H1 (cell line): Measurements from ENCODE around the gene GINS2. TPM values are rescaled to one million over a fixed set of nuclear protein-coding genes. Genes with fewer than 3 reads are reported as not detected.

Source experiments
- ATF2 ChIP-seq: IDR thresholded peaks from 2 replicates; pipeline ENCODE4 v1.6.1; 2012; ENCODE audit warnings: low read length, inconsistent platforms
- BCL11A ChIP-seq, 2 experiments: IDR thresholded peaks; one replicate each; pipeline ENCODE4 v1.6.1; 2011; ENCODE audit warnings: low read depth in 2 of 2, low read length in 2 of 2, mild to moderate bottlenecking in 2 of 2
- CBX5 ChIP-seq: fragments of 300-800, 300-1000 bp; sonication (generic); IDR thresholded peaks from 2 replicates; pipeline ENCODE4 v1.7.1; 2016; ENCODE audit warnings: antibody characterized with exemption, low read length, low read depth
- CBX8 ChIP-seq: fragments of 300-800, 300-1000 bp; sonication (generic); IDR thresholded peaks from 2 replicates; pipeline ENCODE4 v1.7.1; 2016; ENCODE audit warnings: low read depth, low read length, borderline replicate concordance
- CTBP2 ChIP-seq: IDR thresholded peaks from 2 replicates; pipeline ENCODE4 v1.7.0; 2011; ENCODE audit warnings: borderline replicate concordance, mild to moderate bottlenecking, moderate library complexity, mixed read lengths, low read length; ENCODE audit not compliant: insufficient read depth, insufficient read length
- GTF2F1 ChIP-seq: IDR thresholded peaks from 2 replicates; pipeline ENCODE4 v1.6.1; 2012; ENCODE audit warnings: low read depth, low read length, improper control_type of control experiment, borderline replicate concordance
- HDAC2 ChIP-seq, 2 experiments: fragments of 300-600 bp in 1 of 2; sonication (generic) in 1 of 2; IDR thresholded peaks; 2 replicates each; pipeline ENCODE4 v1.6.1; 2011 to 2012; ENCODE audit warnings: low read depth in 2 of 2, low read length in 2 of 2, mild to moderate bottlenecking in 2 of 2, moderate library complexity in 2 of 2, borderline replicate concordance in 1 of 2, inconsistent platforms in 1 of 2
- KDM4A ChIP-seq: IDR thresholded peaks from one replicate; pipeline ENCODE4 v1.7.1; 2012; ENCODE audit warnings: low read depth, mild to moderate bottlenecking, moderate library complexity, low read length, inconsistent platforms; ENCODE audit not compliant: severe bottlenecking
- KDM5A ChIP-seq: fragments of 200-600 bp; IDR thresholded peaks from 2 replicates; pipeline ENCODE4 v1.7.1; 2012; ENCODE audit warnings: mild to moderate bottlenecking, low read length, inconsistent platforms, mixed read lengths
- MAFK ChIP-seq: IDR thresholded peaks from 2 replicates; pipeline ENCODE4 v1.6.1; 2012; ENCODE audit warnings: low read depth, mild to moderate bottlenecking, improper control_type of control experiment, low read length
- PHF8 ChIP-seq: fragments of 200-600 bp; sonication (generic); conservative IDR thresholded peaks from 2 replicates; pipeline ENCODE4 v1.7.1; 2012; ENCODE audit warnings: low read depth, mild to moderate bottlenecking, inconsistent platforms, low read length, moderate library complexity
- RAD21 ChIP-seq, 2 experiments: IDR thresholded peaks in 1 of 2; conservative IDR thresholded peaks in 1 of 2; 2 replicates each; pipeline ENCODE4 v1.6.1; 2011; ENCODE audit warnings: low read depth in 2 of 2, low read length in 2 of 2, improper control_type of control experiment in 1 of 2, inconsistent platforms in 1 of 2, mild to moderate bottlenecking in 1 of 2, moderate library complexity in 1 of 2
- RFX5 ChIP-seq: IDR thresholded peaks from 2 replicates; pipeline ENCODE4 v1.6.1; 2011; ENCODE audit warnings: low read depth, low read length, improper control_type of control experiment, borderline replicate concordance
- RNF2 ChIP-seq: fragments of 200-900, 300-1000 bp; sonication (generic); IDR thresholded peaks from 2 replicates; pipeline ENCODE4 v1.7.1; 2016; ENCODE audit warnings: borderline replicate concordance, low read depth, mild to moderate bottlenecking, antibody characterized with exemption, low read length; ENCODE audit not compliant: poor library complexity, severe bottlenecking; ENCODE audit errors: missing control alignments
- SIN3A ChIP-seq, 2 experiments: IDR thresholded peaks in 1 of 2; conservative IDR thresholded peaks in 1 of 2; 2 replicates each; pipeline ENCODE4 v1.6.1; 2011 to 2012; ENCODE audit warnings: low read length in 2 of 2, improper control_type of control experiment in 1 of 2, low read depth in 1 of 2, mild to moderate bottlenecking in 1 of 2
- SIRT6 ChIP-seq: IDR thresholded peaks from one replicate; pipeline ENCODE4 v1.7.1; 2012; ENCODE audit warnings: low read length, inconsistent platforms
- SRF ChIP-seq: IDR thresholded peaks from 2 replicates; pipeline ENCODE4 v1.6.1; 2011; ENCODE audit warnings: mild to moderate bottlenecking, low read depth, low read length, moderate library complexity
- SUZ12 ChIP-seq: fragments of 200-600 bp; sonication (generic); IDR thresholded peaks from 2 replicates; pipeline ENCODE4 v1.6.1; 2012; ENCODE audit warnings: mild to moderate bottlenecking, inconsistent platforms, low read length, moderate library complexity, mixed read lengths
- TAF7 ChIP-seq: optimal IDR thresholded peaks from 2 replicates; pipeline ENCODE3; 2011; ENCODE audit warnings: low read depth, mild to moderate bottlenecking, inconsistent platforms, low read length, moderate library complexity, borderline replicate concordance
- TCF12 ChIP-seq: IDR thresholded peaks from 2 replicates; pipeline ENCODE4 v1.6.1; 2011; ENCODE audit warnings: low read depth, mild to moderate bottlenecking, low read length
- YY1 ChIP-seq: IDR thresholded peaks from 2 replicates; pipeline ENCODE4 v1.6.1; 2011; ENCODE audit warnings: low read depth, mild to moderate bottlenecking, low read length
- polyA plus RNA-seq, 7 experiments: library from polyadenylated mRNA; depleted of rRNA in 3 of 7; stranded (reverse) in 5 of 7; unstranded in 2 of 7; fragments of >200 nt in 5 of 7; fragments of 200-250 nt in 2 of 7; gene quantifications; 1 replicate in 5 of 7; 2 replicates in 1 of 7; 4 replicates in 1 of 7; pipeline versions ENCODE4 v1.2.1 to v1.2.3, GENCODE V29; 2011 to 2013; ENCODE audit warnings: missing spikeins in 2 of 7, mixed read lengths in 2 of 7
- total RNA-seq: library from RNA; stranded (reverse); fragmentation: NEBNext Ultra II Directional; extraction: Animal tissue kit (Norgen Biotek cat#: 25700); gene quantifications from 2 replicates; pipeline ENCODE4 v1.2.1, GENCODE V29; 2021

Gene GINS2
- total and polyA plus RNA-seq, 2 of the 8 experiments (the other 6 are each of a cell fraction or from before 2014, with no cell fraction given): 29.4 to 59.1 TPM

GRCh38 chr16:85688586-85689284 is at the start of gene GINS2 (continued):
- TF ChIP-seq KDM4A (peak; percentile 83), SIN3A (conservative IDR thresholded peaks at IDR 0.05 in 1 of 2, IDR thresholded peaks at IDR 0.05 in 1 of 2; ENCODE audit: low read depth in 1 of 2, low read length in 2 of 2) (no peak; a peak in 1 of 4 replicates), ATF2 (no peak), CBX8 (no peak), SRF (no peak), BCL11A (IDR thresholded peaks at IDR 0.05; ENCODE audit: low read depth in 2 of 2, low read length in 2 of 2) (no peak), RNF2 (no peak), TAF7 (peak; percentile 11), TCF12 (no peak), MAFK (no peak), GTF2F1 (no peak), PHF8 (peak; percentile 86), CBX5 (no peak), KDM5A (no peak), RFX5 (no peak), SUZ12 (no peak), SIRT6 (no peak), HDAC2 (IDR thresholded peaks at IDR 0.05; ENCODE audit: borderline replicate concordance in 1 of 2, low read depth in 2 of 2, low read length in 2 of 2) (no peak; a peak in 1 of 4 replicates), CTBP2 (no peak), RAD21 (IDR thresholded peaks at IDR 0.05 in 1 of 2, conservative IDR thresholded peaks at IDR 0.05 in 1 of 2; ENCODE audit: low read depth in 2 of 2, low read length in 2 of 2) (no peak), YY1 (peak; percentile 74; the same call in 1 of the 2 replicates)
